NCI-H128 (cell line): ENCODE data around the gene CETN3.

Source experiments
- DNase-seq: peaks from one replicate; lab custom pipeline; 2025; ENCODE audit not compliant: unreplicated experiment; lab: John Stamatoyannopoulos, UW

The CETN3 gene

GRCh38 chr5:90409318-90410177 lies at the start of gene CETN3:
CETN3 (minus strand) TSS chr5:90409756; CDS start chr5:90409661, 95 bp downstream.
- peak; percentile 88 for DNase-seq

GRCh38 chr5:90446961-90447360 lies 37.4 kb upstream of the CETN3 start:
- no peak for DNase-seq

- no peak for DNase-seq
Observed at GRCh38 chr5:90440644-90441043, 31.1 kb upstream of the CETN3 start.

GRCh38 chr5:90438100-90438499 lies 28.5 kb upstream of the CETN3 start:
- no peak for DNase-seq

GRCh38 chr5:90437663-90438062 lies 28.1 kb upstream of the CETN3 start:
- no peak for DNase-seq

- no peak for DNase-seq
Observed at GRCh38 chr5:90434116-90434714, 24.7 kb upstream of the CETN3 start.

- DNase-seq, result no peak
Observed at GRCh38 chr5:90424245-90424644, 14.7 kb upstream of the CETN3 start.

GRCh38 chr5:90421136-90421535 lies 11.6 kb upstream of the CETN3 start:
- DNase-seq, result no peak

- DNase-seq, result no peak
Observed at GRCh38 chr5:90418214-90418613, 8.7 kb upstream of the CETN3 start.

GRCh38 chr5:90410178-90410762 lies 714 bp upstream of the CETN3 start:
- DNase-seq, result no peak

- DNase-seq, result no peak
Observed at GRCh38 chr5:90408571-90409317, 812 bp downstream of the CETN3 start.

- no peak for DNase-seq
Observed at GRCh38 chr5:90406466-90406865, 3.1 kb downstream of the CETN3 start.

- no peak for DNase-seq
Observed at GRCh38 chr5:90402521-90403255, 6.9 kb downstream of the CETN3 start.

GRCh38 chr5:90399251-90399650 lies 10.3 kb downstream of the CETN3 start:
- no peak for DNase-seq

GRCh38 chr5:90398726-90399125 lies 10.8 kb downstream of the CETN3 start:
- no peak for DNase-seq

GRCh38 chr5:90395005-90395404 lies 14.6 kb downstream of the CETN3 start:
- no peak for DNase-seq

GRCh38 chr5:90390928-90391327 lies 18.6 kb downstream of the CETN3 start:
- no peak for DNase-seq

- DNase-seq, result no peak
Observed at GRCh38 chr5:90390326-90390725, 19.2 kb downstream of the CETN3 start.

- DNase-seq, result no peak
Observed at GRCh38 chr5:90387508-90387907, 22.0 kb downstream of the CETN3 start.

- no peak for DNase-seq
Observed at GRCh38 chr5:90386099-90386710, 23.4 kb downstream of the CETN3 start.
